Left lobe of liver (tissue), 2 donors: ENCODE data around the gene HYDIN. TPM values are rescaled to one million over a fixed set of nuclear protein-coding genes. Genes with fewer than 3 reads are reported as not detected.
A peak's percentile ranks its signal among the peaks of the same experiment; 100 is the strongest.

Experiments used
- ATAC-seq: fragments of 200-7000 bp; cut with Tn5 transposase; one replicate; pipeline ENCODE4 v1.9.1; 2020; ENCODE audit warnings: mild to moderate bottlenecking, moderate library complexity
- DNase-seq: peaks from one replicate; pipeline ENCODE4 v3.0.0-alpha.2; 2020; ENCODE audit warnings: low spot score
- total RNA-seq: library from RNA; stranded (reverse); gene quantifications from one replicate; pipeline ENCODE4 v1.2.1, GENCODE V29; 2021
- donor health status: DM: no; HTN: no; CAD: no; lungs with moderate emphysema.
- donor health status: DM: no; HTN: yes; CAD: no.

HYDIN gene
- total RNA-seq, 1 donor from 2014 or later = 0.28 TPM

DNA sequence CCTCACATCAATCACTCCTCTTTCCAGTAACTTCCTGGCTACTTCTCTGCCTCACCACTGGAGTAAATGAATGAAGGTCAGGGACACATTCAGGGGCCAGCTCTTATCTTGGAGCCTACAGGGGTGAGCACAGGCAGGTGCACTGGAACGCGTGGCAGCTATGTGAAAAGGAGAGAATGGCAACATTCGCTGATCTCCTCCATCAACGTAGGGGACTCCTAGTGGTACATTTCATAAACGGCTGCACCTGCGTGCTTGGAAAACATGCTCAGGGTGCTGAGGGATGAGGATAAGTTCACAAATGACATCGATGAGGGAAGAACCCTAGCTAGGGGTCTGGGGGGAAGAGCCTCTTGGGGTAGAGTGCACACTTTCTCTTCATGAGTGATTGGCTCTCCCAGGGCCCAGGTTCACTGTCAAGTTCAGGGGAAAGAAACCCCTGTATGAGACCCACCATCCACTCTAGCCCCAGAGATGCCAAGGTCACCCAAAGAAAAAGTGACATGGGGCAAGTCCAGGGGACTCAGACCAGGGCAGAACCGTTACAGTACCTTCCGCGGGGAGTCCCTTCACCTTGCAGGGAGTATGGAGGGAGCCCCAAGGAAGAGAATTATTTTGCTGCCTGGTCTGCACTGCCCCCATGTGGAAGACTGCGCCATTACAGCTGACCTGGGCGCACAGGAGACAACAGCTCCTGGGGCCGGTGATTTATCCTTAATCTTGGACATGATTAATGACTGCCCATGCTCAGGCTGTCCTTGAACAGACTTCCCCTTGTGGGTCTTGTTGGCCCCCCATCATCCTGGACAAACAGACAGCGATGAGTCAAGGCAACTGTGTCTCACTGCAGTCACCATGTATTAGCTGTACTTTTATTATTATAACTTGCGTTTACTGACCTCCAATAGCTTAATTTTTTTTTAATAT, 459.6 kb downstream of the HYDIN start:
- peak; percentile 94 for ATAC-seq
- DNase-seq = peak; percentile 70

DNA sequence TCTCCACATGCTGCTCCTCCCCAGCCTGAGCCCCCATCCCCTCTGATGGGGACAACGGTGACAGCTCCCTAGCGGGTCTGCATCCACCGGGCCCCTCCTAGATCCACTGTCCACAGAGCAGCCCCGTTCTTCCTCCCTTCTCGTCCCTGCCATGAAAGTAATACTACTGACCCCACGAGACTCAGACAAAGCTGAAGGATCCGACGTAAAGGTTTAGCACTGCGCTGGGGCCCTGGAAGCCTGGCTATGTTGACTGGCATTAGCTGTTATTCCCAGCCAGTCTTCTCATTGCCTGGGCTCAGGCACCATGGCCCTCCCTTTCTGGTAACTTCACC, 460.3 kb downstream of the HYDIN start:
- DNase-seq = no peak

DNA sequence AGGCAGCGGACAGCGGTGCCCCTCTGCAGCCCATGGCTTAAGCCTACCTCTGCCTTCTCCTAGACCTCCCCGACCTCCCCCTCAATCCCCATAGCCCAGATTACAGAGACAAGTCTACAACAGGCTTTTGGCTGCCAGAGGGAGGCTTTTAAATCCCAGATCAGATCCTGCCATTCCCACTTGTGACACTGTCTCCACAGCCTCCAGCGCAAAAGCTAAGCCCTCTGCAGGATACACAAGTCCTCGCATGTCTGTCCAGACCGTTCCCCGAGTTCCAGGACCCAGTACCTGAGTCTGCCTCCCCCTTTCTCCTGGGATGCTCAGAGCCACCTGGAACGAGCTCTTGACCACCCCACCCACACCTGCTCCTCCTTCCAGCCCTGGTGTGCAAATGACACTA, 460.8 kb downstream of the HYDIN start:
- ATAC-seq = no peak
- no peak for DNase-seq

More for the DNA sequence above, 460.3 kb downstream of the HYDIN start:
- ATAC-seq = no peak

DNA sequence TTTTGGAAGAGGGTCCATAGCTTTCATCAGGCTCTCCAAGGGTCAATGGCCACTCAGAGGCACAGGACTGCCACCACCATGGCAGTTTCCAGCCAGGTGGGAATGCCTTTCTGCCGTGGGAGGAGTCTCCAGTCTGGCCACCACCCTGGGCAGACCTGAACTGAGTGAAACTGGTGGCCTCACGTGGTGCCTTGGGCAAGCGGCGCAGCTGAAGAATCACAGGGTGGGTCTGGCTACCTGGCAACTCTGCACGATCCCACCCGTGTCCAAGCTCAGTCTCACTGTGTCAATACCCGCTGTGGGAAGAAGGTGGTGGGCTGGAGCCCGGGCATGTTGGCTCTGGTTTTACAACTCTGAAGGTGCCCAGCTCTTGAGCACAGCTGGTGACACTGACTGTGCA, 461.4 kb downstream of the HYDIN start:
- DNase-seq = no peak
- no peak for ATAC-seq

DNA sequence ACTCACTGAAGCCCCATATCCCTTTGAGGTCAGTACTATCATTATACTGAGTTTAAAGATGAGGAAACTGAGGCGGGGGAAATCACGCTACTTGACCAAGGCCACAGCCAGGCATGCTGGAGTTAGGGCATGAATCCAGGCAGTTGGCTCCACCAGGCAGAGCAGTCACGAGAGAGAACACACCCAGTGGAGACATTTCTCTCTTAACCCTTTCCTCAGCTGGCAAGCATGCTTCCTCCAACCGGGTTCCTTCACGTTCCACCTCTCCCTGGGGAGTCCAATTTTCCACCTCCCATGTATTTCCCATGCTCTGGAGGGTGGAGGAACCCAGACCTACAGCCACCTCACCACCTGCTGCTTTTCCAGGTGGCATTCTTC, 462.3 kb downstream of the HYDIN start:
- no peak for DNase-seq

DNA sequence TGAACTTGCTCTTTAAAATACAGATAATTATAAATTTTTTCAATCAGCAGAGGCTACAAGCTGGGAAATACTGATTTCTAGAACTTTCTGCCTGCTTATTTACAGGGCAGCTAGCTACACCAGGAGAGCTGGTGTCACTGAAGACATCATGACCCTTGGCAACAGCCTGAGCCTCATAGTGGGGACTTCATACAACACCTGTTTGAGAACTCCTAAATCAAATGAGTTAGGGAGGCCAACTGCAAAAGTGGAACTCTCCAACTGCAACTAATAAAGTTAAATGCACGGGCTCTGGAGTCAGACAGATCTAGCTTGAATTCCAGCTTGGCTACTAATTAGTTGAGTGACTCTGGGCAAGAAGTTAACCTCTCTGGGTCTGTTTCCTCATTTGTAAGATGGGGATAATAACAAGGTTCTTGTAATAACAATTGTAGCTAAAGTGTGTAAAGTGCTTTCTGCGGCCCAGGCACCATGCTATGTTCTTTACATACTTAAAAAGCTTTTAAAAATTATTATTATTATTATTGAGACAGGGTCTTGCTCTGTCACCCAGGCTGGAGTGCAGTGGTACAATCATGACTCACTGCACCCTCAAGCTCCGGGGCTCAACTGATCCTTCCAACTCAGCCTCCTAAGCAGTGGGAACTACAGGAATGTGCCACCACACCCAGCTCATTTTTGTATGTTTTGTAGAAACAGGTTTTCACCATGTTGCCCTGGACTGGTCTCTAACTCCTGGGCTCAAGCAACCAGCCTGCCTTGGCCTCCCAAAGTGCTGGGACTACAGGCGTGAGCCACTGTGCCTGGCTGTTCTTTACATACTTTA, 462.9 kb downstream of the HYDIN start:
- DNase-seq (no peak), ATAC-seq (no peak)

More for the DNA sequence above, 462.3 kb downstream of the HYDIN start:
- ATAC-seq = no peak

DNA sequence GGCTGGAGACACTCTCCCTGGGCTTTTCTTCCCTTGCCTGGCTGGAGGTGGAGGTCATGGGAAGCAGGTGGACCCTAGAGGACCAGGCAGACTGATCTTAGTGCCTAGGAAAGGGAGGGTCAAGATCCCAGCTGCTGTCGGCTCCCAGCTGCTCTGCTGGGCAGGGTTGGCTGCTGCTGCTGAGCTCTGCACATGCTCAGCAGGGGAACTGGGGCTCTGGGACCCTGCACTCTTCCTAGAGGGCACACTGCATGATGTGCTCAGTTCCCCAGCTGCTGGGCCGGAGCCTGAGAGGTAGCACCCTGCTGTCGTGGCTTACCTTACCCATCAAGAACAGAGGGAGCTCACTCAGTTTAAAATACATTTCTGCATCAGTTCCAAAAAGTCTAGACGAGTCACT, 463.9 kb downstream of the HYDIN start:
- no peak for DNase-seq
- ATAC-seq = no peak

DNA sequence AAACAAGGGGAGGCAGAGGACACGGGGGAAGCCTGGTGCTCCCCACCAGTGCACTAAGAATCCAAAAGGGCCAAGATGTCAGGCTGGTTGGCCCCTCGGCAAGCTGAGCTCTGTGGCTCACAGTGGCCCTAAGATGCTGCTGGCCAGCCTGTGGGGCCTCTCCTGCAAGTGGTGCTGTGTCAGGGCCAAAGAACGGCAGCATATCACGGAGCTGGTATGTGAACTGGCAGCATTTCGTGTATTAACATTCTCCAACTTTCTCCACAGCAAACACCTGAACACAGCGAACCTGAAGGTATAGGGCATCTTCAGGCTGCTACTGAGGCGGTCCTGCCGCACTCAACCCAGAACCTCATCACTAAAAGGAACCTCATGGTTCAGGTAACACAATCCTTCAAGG, 464.3 kb downstream of the HYDIN start:
- no peak for DNase-seq

DNA sequence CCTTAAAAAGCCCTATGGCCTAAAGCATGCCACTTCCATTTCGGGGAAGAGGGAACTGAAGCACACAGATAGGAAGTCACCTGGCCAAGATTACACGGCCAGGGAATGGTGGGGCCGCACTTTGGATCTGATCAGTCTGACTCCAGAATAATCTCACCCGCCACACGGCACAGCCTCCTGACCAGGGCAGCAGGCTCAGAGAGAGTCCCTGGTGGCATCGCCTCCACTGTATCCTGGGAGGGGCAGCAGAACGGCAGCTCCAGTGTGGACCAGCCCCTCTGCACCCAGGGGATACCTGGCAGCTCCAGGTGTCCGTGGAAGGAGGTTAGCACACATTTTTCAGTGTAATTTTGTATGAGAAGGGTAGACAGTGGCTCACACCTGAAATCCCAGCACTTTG, 465.0 kb downstream of the HYDIN start:
- no peak for DNase-seq
- ATAC-seq = no peak

More for the DNA sequence above, 464.3 kb downstream of the HYDIN start:
- ATAC-seq = no peak

DNA sequence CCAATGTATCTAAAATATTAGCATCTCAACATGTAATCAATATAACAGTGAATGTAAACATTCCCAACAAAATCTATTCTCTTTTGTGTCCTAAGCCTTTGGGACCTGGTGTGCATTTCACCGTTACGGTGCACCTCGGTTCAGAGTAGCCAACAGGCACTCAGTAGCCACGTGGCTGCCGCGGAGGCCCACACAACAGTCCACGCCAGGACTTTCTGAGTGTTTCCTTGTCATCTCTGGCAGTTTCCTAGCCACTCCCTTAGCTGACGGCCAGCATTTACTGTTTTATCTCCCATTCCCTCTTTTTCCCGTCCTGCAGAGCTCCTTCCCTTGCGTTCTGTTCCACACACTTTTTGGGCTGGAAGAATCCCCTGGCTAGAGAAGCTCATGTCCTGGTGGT, 465.9 kb downstream of the HYDIN start:
- no peak for DNase-seq

DNA sequence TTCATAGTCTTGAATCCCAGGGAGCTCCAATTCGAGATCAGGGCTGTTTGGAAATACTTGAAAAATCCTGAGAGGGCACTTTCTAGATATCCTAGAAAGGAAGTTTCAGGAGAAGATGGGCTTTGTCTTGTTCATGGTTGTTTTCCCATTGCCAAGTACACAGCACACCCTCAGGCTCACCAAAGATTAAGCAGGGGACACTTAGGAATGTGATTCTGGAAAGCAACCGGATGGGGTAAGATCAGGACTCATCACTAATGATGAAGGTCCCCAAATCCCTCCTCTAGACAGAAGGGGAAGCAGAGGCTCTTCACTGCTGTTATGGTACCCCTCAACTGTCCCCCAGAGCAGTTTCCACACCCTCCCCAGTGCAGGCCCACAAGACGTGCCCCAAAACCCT, 470.3 kb downstream of the HYDIN start:
- DNase-seq = no peak
- no peak for ATAC-seq

More for the DNA sequence above, 465.9 kb downstream of the HYDIN start:
- ATAC-seq = no peak

DNA sequence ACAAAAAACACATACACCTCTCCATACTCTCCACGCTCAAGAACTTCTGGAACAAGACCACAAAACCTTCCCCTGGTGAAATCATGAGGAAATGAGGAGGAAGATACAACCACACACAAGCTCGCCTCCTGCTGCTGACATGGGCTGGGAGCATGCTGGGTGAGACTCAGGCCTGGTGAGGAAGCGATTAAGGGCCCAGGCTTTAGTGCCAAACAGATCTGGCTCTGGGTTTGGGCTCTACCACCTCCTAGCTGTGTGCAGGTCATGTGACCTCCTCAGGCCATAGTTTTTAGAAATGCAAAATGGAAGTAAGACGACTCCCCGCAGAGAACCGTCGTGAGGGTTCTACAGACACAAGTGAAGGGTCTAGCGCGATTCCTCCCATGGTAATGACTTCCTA, 470.9 kb downstream of the HYDIN start:
- no peak for ATAC-seq
- no peak for DNase-seq

DNA sequence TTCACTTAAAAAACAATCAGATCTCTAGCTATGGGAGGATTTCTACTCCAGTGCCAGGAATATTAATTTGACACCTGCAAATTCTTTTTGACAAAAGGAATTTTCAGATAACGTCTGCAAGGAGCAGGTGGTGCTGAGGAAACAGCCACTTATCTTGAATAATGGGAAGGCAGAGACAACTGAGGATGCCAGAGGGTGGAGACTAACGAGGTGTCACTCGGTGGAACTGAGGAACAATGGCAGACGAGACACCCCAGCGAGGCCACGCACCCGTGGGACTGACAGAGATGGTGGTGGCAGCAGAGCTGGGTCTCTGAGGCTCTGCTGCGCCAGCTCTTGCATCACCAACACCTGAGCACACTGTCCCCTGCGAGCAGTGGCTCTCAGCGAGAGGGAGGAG, 471.7 kb downstream of the HYDIN start:
- DNase-seq (no peak), ATAC-seq (no peak)

Other genes starting within 250 kb of the HYDIN start
- 9.3 TPM for gene CMTR2, start 58.7 kb upstream of the HYDIN start, total RNA-seq
- gene CALB2, start 128.0 kb upstream of the HYDIN start, total RNA-seq = not detected
- not detected for gene TLE7, start 211.3 kb upstream of the HYDIN start, total RNA-seq
- 2.5 TPM for gene ZNF23, start 231.5 kb upstream of the HYDIN start, total RNA-seq